Neural crest cell (in vitro differentiated cells): ENCODE data around the gene MYBL2. TPM values are rescaled to one million over a fixed set of nuclear protein-coding genes. Genes with fewer than 3 reads are reported as not detected.

Experiments used
- DNase-seq: peaks from one replicate; pipeline ENCODE4 v3.0.0; 2021; ENCODE audit warnings: low read depth, mixed read lengths, low spot score
- H3K27ac Mint-ChIP-seq: one replicate; pipeline ENCODE4 v1.8.0; 2021; ENCODE audit warnings: mild to moderate bottlenecking, mixed read lengths; ENCODE audit not compliant: unreplicated experiment
- H3K27me3 Mint-ChIP-seq: 2 replicates; pipeline ENCODE4 v1.8.0; 2021; ENCODE audit warnings: low read depth, mild to moderate bottlenecking, mixed read lengths
- H3K36me3 Mint-ChIP-seq: 2 replicates; pipeline ENCODE4 v1.8.0; 2021; ENCODE audit warnings: low read depth, mild to moderate bottlenecking, mixed read lengths
- H3K4me1 Mint-ChIP-seq: 2 replicates; pipeline ENCODE4 v1.8.0; 2021; ENCODE audit warnings: mixed read lengths
- H3K4me3 Mint-ChIP-seq: one replicate; pipeline ENCODE4 v1.8.0; 2021; ENCODE audit warnings: mild to moderate bottlenecking, mixed read lengths
- H3K9me3 Mint-ChIP-seq: 2 replicates; pipeline ENCODE4 v1.8.0; 2021; ENCODE audit warnings: mixed read lengths
- total RNA-seq: library from RNA; stranded (reverse); gene quantifications from 2 replicates; pipeline ENCODE4 v1.2.1, GENCODE V29; 2021
- TF ChIP-seq, protein P1 (sequence below): fragments of 200-600 bp; sonication (generic); conservative IDR thresholded peaks from 2 replicates; pipeline ENCODE4 v1.5.0; 2021; ENCODE audit warnings: antibody characterized with exemption, mild to moderate bottlenecking

Gene MYBL2
- total RNA-seq, 1 donor from 2014 or later: 124 TPM

DNA sequence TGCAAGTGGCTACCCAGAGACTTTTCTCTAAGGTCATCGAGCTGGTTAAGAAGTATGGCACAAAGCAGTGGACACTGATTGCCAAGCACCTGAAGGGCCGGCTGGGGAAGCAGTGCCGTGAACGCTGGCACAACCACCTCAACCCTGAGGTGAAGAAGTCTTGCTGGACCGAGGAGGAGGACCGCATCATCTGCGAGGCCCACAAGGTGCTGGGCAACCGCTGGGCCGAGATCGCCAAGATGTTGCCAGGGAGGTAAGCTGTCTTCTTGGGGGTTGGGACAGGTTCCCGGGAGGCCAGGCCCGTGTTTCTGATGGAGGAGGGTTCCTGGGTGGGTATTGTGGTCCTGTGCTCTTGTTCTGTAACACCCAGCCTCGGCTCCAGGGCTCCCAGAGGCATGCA, 19.9 kb downstream of the MYBL2 start:
- Mint-ChIP-seq H3K27ac (no peak overlapping the region), H3K4me3 (no peak overlapping the region), H3K4me1 (no peaks in the 10 kb centered on the region), H3K9me3 (no peaks in the 10 kb centered on the region), H3K27me3 (no peaks in the 10 kb centered on the region), H3K36me3 (peaks cover 2% of the 10 kb centered on the region)
- DNase-seq: no peak
- TF ChIP-seq, protein P1, sequence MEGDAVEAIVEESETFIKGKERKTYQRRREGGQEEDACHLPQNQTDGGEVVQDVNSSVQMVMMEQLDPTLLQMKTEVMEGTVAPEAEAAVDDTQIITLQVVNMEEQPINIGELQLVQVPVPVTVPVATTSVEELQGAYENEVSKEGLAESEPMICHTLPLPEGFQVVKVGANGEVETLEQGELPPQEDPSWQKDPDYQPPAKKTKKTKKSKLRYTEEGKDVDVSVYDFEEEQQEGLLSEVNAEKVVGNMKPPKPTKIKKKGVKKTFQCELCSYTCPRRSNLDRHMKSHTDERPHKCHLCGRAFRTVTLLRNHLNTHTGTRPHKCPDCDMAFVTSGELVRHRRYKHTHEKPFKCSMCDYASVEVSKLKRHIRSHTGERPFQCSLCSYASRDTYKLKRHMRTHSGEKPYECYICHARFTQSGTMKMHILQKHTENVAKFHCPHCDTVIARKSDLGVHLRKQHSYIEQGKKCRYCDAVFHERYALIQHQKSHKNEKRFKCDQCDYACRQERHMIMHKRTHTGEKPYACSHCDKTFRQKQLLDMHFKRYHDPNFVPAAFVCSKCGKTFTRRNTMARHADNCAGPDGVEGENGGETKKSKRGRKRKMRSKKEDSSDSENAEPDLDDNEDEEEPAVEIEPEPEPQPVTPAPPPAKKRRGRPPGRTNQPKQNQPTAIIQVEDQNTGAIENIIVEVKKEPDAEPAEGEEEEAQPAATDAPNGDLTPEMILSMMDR: no peak

- no peak overlapping the region for H3K27ac Mint-ChIP-seq
- no peak for DNase-seq
- H3K36me3 Mint-ChIP-seq: peaks cover 2% of the 10 kb centered on the region
- no peaks in the 10 kb centered on the region for H3K27me3 Mint-ChIP-seq
- no peaks in the 10 kb centered on the region for H3K4me1 Mint-ChIP-seq
- H3K4me3 Mint-ChIP-seq: no peak overlapping the region
- TF ChIP-seq, protein P1: no peak
- H3K9me3 Mint-ChIP-seq: no peaks in the 10 kb centered on the region
Measured at GRCh38 chr20:43689165-43689564, 22.3 kb downstream of the MYBL2 start.

- H3K36me3 Mint-ChIP-seq: peaks cover 5% of the 10 kb centered on the region
- TF ChIP-seq, protein P1: no peak
- no peak overlapping the region for H3K4me3 Mint-ChIP-seq
- H3K4me1 Mint-ChIP-seq: no peaks in the 10 kb centered on the region
- H3K27ac Mint-ChIP-seq: no peak overlapping the region
- no peaks in the 10 kb centered on the region for H3K27me3 Mint-ChIP-seq
- DNase-seq: no peak
- H3K9me3 Mint-ChIP-seq: no peaks in the 10 kb centered on the region
Measured at GRCh38 chr20:43690943-43691598, 24.2 kb downstream of the MYBL2 start.

DNA sequence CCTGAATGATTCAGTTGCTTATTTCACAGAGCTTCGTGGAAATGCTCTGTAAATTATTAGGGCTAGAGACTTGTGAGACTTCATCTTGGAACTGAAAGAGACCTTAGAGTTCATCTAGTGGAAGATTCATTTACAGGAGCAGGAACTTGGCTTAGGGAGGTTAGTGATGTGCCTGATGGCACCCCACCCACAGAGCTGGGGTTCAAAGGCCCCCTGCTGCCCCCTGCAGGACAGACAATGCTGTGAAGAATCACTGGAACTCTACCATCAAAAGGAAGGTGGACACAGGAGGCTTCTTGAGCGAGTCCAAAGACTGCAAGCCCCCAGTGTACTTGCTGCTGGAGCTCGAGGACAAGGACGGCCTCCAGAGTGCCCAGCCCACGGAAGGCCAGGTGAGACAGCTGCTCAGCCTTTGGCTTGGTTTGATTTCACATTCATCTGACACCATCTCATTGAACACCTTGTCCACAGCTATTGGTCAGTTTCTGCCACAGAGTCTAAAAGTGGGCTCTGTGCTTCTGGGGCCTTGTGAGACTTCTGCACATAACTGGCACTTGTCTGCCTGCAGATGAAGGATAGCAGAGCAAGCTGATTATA, 25.1 kb downstream of the MYBL2 start:
- TF ChIP-seq, protein P1: peak; percentile 65
- no peaks in the 10 kb centered on the region for H3K9me3 Mint-ChIP-seq
- no peaks in the 10 kb centered on the region for H3K4me1 Mint-ChIP-seq
- no peak overlapping the region for H3K4me3 Mint-ChIP-seq
- no peak overlapping the region for H3K27ac Mint-ChIP-seq
- H3K36me3 Mint-ChIP-seq: peaks cover 6% of the 10 kb centered on the region
- peak; percentile 58 for DNase-seq
- no peaks in the 10 kb centered on the region for H3K27me3 Mint-ChIP-seq

- H3K36me3 Mint-ChIP-seq: peaks cover 11% of the 10 kb centered on the region
- TF ChIP-seq, protein P1: no peak
- no peaks in the 10 kb centered on the region for H3K4me1 Mint-ChIP-seq
- H3K27me3 Mint-ChIP-seq: no peaks in the 10 kb centered on the region
- H3K27ac Mint-ChIP-seq: no peak overlapping the region
- no peak for DNase-seq
- no peak overlapping the region for H3K4me3 Mint-ChIP-seq
- no peaks in the 10 kb centered on the region for H3K9me3 Mint-ChIP-seq
Measured at GRCh38 chr20:43694763-43695162, 27.8 kb downstream of the MYBL2 start.
